Prostate gland (tissue), 2 donors: ENCODE results near the gene OLFM1.

Source experiments
- CTCF ChIP-seq, 4 experiments: fragments of 200-600 bp in 2 of 4; fragments of 450-650 bp in 2 of 4; sonication (generic) in 2 of 4; IDR thresholded peaks; 1 replicate in 3 of 4; 2 replicates in 1 of 4; pipeline ENCODE4 v1.5.1; 2016 to 2019; ENCODE audit warnings: antibody characterized with exemption in 4 of 4, mild to moderate bottlenecking in 2 of 4, moderate library complexity in 2 of 4
- POLR2A ChIP-seq: fragments of 450-650 bp; IDR thresholded peaks from one replicate; pipeline ENCODE4 v1.6.1; 2016; ENCODE audit warnings: antibody characterized with exemption, mild to moderate bottlenecking
- POLR2AphosphoS5 ChIP-seq: sonication (generic); formaldehyde crosslinking; IDR thresholded peaks from one replicate; pipeline ENCODE4 v1.6.1; 2017; ENCODE audit warnings: antibody characterized with exemption

GRCh38 chr9:135123126-135123772, 35.8 kb downstream of the OLFM1 start:
- TF ChIP-seq CTCF (IDR thresholded peaks at IDR 0.05) (no peak), POLR2A (no peak), POLR2AphosphoS5 (no peak)
